Ishikawa (cell line): Measurements from ENCODE around the gene HPS4.

Source experiments
- CEBPB ChIP-seq: IDR thresholded peaks from 2 replicates; pipeline ENCODE4 v1.6.1; 2012
- CREB1 ChIP-seq: IDR thresholded peaks from 2 replicates; pipeline ENCODE4 v1.6.1; 2012; ENCODE audit warnings: low read depth
- EGR1 ChIP-seq: IDR thresholded peaks from 2 replicates; pipeline ENCODE4 v1.6.1; 2012
- EP300 ChIP-seq: IDR thresholded peaks from 2 replicates; pipeline ENCODE4 v1.6.1; 2012; ENCODE audit warnings: borderline replicate concordance
- FOXM1 ChIP-seq: IDR thresholded peaks from 2 replicates; pipeline ENCODE4 v1.6.1; 2012; ENCODE audit warnings: low read depth, borderline replicate concordance
- MAX ChIP-seq: IDR thresholded peaks from 2 replicates; pipeline ENCODE4 v1.6.1; 2012
- NFIC ChIP-seq: IDR thresholded peaks from 2 replicates; pipeline ENCODE4 v1.6.1; 2012
- RAD21 ChIP-seq: IDR thresholded peaks from 2 replicates; pipeline ENCODE4 v1.6.1; 2012; ENCODE audit warnings: low read depth
- REST ChIP-seq: IDR thresholded peaks from 2 replicates; pipeline ENCODE4 v1.6.1; 2012; ENCODE audit warnings: low read depth, mild to moderate bottlenecking
- TAF1 ChIP-seq: IDR thresholded peaks from 2 replicates; pipeline ENCODE4 v1.6.1; 2012; ENCODE audit warnings: low read depth, mild to moderate bottlenecking
- TCF12 ChIP-seq: IDR thresholded peaks from 2 replicates; pipeline ENCODE4 v1.6.1; 2012; ENCODE audit warnings: low read depth
- TEAD4 ChIP-seq: IDR thresholded peaks from 2 replicates; pipeline ENCODE4 v1.6.1; 2012
- USF1 ChIP-seq: IDR thresholded peaks from 2 replicates; pipeline ENCODE4 v1.6.1; 2012
- YY1 ChIP-seq: IDR thresholded peaks from 2 replicates; pipeline ENCODE4 v1.6.1; 2012; ENCODE audit warnings: low read depth
- ZBTB7A ChIP-seq: IDR thresholded peaks from 2 replicates; pipeline ENCODE4 v1.6.1; 2012; ENCODE audit warnings: low read depth

Gene HPS4

GRCh38 chr22:26446808-26447515 is 36.6 kb downstream of the HPS4 start:
- TF ChIP-seq EGR1 (no peak), USF1 (no peak), ZBTB7A (no peak), TEAD4 (no peak)

GRCh38 chr22:26445577-26446275 is 37.9 kb downstream of the HPS4 start:
- no peak for TF ChIP-seq TCF12
- no peak for TF ChIP-seq MAX
- TF ChIP-seq REST: no peak
- no peak for TF ChIP-seq CEBPB

GRCh38 chr22:26444777-26445176 is 38.8 kb downstream of the HPS4 start:
- TF ChIP-seq FOXM1 (no peak), TAF1 (no peak), TEAD4 (no peak), MAX (no peak), YY1 (no peak), REST (no peak), CEBPB (no peak)

- TF ChIP-seq ZBTB7A (no peak), TAF1 (no peak), FOXM1 (no peak), YY1 (no peak), TEAD4 (no peak), MAX (no peak), NFIC (no peak), EP300 (no peak), CEBPB (no peak), REST (no peak), TCF12 (no peak)
These were observed 39.5 kb downstream of the HPS4 start for GRCh38 chr22:26443901-26444690.

- no peak for TF ChIP-seq YY1
- no peak for TF ChIP-seq REST
- no peak for TF ChIP-seq CREB1
- TF ChIP-seq TEAD4: no peak
- TF ChIP-seq USF1: no peak
- TF ChIP-seq FOXM1: no peak
- no peak for TF ChIP-seq EGR1
- no peak for TF ChIP-seq TAF1
- TF ChIP-seq MAX: no peak
- no peak for TF ChIP-seq NFIC
- TF ChIP-seq TCF12: no peak
- TF ChIP-seq ZBTB7A: no peak
- TF ChIP-seq EP300: no peak
- no peak for TF ChIP-seq RAD21
These were observed 41.4 kb downstream of the HPS4 start for GRCh38 chr22:26442086-26442756.
